Tibial nerve (tissue), 4 donors: ENCODE data around the gene PSORS1C1.

ENCODE experiments used
- EP300 ChIP-seq, 2 donors: sonication (generic); formaldehyde crosslinking; IDR thresholded peaks; one replicate each; pipeline ENCODE4 v1.6.1; 2017; ENCODE audit warnings: antibody characterized with exemption in 2 of 2, mild to moderate bottlenecking in 1 of 2
- POLR2A ChIP-seq, 2 donors: fragments of 450-650 bp; IDR thresholded peaks; one replicate each; pipeline ENCODE4 v1.6.1; 2017; ENCODE audit warnings: antibody characterized with exemption in 2 of 2, mild to moderate bottlenecking in 2 of 2, moderate library complexity in 2 of 2
- TF ChIP-seq, protein P1 (sequence below), 5 experiments: fragments of 200-600 bp in 3 of 5; fragments of 450-650 bp in 2 of 5; sonication (generic) in 3 of 5; IDR thresholded peaks; one replicate each; pipeline ENCODE4 v1.5.1; 2016 to 2019; ENCODE audit warnings: antibody characterized with exemption in 5 of 5, mild to moderate bottlenecking in 3 of 5, moderate library complexity in 2 of 5

DNA sequence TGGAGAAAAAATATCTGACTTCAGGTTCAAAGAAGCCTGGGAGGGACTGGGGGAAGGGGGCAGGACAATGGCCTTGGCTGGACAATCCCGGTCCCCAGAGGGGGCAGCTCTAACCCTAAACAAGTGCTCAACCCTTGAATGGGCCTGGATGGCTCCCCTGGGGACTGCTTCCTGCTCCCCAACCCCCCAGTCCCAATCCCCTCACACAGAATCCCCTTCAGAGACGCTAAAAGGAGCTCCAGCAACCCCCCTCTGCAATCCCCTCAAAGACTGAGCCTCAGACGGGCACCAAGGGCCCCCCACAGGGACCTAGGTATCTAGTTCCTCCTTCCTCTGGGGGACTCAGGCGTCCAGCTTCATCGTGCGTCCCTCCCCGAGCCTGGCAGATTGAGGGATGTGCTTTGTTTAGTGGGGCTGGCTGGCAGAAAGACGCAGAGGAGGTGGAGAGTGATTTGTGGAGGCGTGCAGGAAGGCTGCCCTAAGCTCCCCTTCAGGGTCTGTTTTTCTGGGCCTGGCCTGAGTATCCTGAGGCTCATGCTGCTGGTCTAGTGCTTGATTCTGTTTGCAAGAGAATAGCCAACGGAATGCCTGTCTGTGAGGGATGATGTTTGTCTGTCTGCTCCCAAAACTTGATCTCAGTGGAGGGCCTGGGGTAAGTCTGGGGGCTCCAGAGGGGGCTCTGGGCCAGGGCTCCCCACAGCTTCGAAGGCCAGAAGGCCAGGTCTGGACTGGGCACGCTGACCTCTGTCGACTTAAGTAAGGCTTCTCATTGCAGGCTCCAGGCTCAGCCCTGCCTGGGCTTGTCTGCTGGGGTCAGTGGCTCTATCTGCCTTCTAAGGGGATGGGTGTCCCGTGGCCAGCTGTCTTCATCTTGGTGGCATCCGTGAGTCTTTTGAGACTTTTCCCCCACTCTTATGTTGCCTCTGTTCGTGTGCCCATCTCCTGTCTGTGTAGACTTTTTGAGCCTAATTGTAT, 57.6 kb downstream of the PSORS1C1 start:
- TF ChIP-seq, protein P1, sequence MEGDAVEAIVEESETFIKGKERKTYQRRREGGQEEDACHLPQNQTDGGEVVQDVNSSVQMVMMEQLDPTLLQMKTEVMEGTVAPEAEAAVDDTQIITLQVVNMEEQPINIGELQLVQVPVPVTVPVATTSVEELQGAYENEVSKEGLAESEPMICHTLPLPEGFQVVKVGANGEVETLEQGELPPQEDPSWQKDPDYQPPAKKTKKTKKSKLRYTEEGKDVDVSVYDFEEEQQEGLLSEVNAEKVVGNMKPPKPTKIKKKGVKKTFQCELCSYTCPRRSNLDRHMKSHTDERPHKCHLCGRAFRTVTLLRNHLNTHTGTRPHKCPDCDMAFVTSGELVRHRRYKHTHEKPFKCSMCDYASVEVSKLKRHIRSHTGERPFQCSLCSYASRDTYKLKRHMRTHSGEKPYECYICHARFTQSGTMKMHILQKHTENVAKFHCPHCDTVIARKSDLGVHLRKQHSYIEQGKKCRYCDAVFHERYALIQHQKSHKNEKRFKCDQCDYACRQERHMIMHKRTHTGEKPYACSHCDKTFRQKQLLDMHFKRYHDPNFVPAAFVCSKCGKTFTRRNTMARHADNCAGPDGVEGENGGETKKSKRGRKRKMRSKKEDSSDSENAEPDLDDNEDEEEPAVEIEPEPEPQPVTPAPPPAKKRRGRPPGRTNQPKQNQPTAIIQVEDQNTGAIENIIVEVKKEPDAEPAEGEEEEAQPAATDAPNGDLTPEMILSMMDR (IDR thresholded peaks at IDR 0.05): no peak
- TF ChIP-seq POLR2A (IDR thresholded peaks at IDR 0.05) (no peak), EP300 (IDR thresholded peaks at IDR 0.05) (no peak)
